Stimulated activated naive CD8-positive, alpha-beta T cell treated with anti-CD3 and anti-CD28 coated beads, Interleukin-15, Interleukin-2, amounts not matched to agents 100 ng/mL and 50 ng/mL, for 24 hours (primary cell): ENCODE results near the gene TMEM259.
A peak's percentile ranks its signal among the peaks of the same experiment; 100 is the strongest.

Experiments used
- H3K27ac Mint-ChIP-seq: one replicate; pipeline ENCODE4 v1.8.0; 2021; ENCODE audit warnings: mild to moderate bottlenecking, mixed read lengths
- H3K27me3 Mint-ChIP-seq: one replicate; pipeline ENCODE4 v1.8.0; 2021; ENCODE audit warnings: mixed read lengths
- H3K36me3 Mint-ChIP-seq: one replicate; pipeline ENCODE4 v1.8.0; 2021; ENCODE audit warnings: low read depth, mixed read lengths
- H3K4me1 Mint-ChIP-seq: one replicate; pipeline ENCODE4 v1.8.0; 2021; ENCODE audit warnings: low read depth, mixed read lengths
- H3K4me3 Mint-ChIP-seq: one replicate; pipeline ENCODE4 v1.8.0; 2021; ENCODE audit warnings: mild to moderate bottlenecking, mixed read lengths
- H3K9me3 Mint-ChIP-seq: one replicate; pipeline ENCODE4 v1.8.0; 2021; ENCODE audit warnings: mixed read lengths

The TMEM259 gene

DNA sequence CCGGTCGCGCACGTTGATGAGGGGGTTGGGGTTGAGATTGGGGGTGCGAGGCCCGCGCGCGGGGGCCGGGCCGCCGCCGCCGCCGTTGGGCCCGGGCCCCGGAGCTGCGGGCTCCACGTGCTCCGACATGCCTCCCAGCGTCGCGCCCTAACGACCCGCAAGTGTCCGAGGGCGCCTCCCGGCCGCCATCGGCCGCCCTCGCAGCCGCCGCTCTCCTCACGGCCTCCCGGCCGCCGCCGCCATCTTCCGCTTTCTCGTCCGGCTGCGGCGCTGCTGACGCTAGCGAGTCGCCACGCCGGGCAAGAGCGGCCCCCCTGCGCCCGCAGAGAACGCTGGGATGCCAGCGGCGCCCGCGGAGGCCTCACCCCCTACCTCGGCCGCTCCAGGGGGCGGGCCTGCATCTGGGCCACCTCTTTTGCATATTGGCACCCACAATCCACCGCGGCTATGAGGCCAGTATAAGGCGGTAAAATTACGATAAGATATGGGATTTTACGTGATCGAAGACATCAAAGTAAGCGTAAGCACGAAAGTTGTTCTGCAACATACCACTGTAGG is at the start of gene TMEM259:
Gene TMEM259 (minus strand): TSS at position 256 of the 558 bp plus-strand sequence. CDS start 127 bp downstream, at position 129.
- Mint-ChIP-seq H3K36me3 (peaks cover 7% of the 10 kb centered on the region), H3K4me3 (peak within 1 kb of the TSS; percentile 93), H3K27ac (peak within 1 kb of the TSS; percentile 99), H3K9me3 (no peaks in the 10 kb centered on the region), H3K4me1 (peaks cover 44% of the 10 kb centered on the region), H3K27me3 (no peaks in the 10 kb centered on the region)

DNA sequence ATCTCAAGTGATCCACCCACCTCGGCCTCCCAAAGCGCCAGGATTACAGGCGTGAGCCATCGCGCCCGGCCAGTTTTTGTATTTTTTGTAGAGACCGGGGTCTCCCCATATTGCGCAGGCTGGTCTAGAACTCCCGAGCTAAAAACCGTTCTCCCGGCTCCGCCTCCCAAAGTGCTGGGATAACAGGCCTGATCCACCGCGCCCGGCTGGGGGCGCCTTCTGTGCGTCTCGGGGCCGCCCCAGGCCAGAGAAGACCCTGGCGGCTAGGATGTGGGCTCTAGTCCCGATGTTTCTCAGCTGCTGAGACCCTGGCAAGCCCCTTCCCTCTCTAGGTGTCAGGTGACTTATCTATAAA is 49.6 kb upstream of the TMEM259 start:
- Mint-ChIP-seq H3K9me3 (no peaks in the 10 kb centered on the region), H3K4me1 (peaks cover 56% of the 10 kb centered on the region), H3K27ac (no peak overlapping the region), H3K36me3 (peaks cover 30% of the 10 kb centered on the region), H3K27me3 (no peaks in the 10 kb centered on the region), H3K4me3 (no peak overlapping the region)

DNA sequence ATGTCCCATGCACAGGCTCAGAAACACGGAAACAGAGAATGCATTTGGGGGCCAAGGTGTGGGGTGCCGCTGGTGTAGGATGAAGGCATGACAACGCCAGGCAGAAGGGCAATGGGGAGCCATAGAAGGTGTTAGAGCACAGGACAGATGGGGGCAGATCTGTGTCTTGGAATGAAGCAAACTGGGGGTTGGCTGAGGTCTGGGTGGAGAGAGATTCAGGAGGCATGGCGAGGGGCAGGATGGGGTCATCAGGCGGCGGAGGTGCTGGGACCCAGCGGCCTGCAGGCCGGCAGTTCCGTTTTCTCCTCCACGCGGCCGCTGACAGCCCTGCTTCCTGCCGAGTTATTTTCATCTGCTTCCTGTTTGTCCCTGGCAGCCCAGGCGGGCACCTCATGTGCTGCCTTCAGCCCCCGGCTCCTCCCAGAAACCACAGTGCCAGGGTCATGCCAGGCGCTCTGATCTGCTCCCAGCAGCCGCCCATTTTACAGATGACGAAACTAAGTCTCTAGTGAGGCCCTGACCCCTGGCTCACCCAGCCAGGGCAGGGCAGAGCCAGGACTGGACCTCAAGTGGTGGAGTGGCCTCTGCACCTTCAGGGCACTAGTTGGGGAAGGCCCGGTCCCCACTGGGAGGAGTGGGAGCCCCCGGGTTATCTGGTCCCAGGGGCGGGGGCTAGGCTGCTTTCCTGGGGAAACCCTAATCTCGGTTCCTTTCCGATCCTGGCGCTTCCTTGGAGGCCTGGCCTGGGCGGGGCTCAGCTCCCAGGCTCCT is 48.3 kb upstream of the TMEM259 start:
- H3K4me3 Mint-ChIP-seq = peak overlapping the region; percentile 93
- H3K27ac Mint-ChIP-seq = peak overlapping the region; percentile 97
- H3K4me1 Mint-ChIP-seq = peaks cover 62% of the 10 kb centered on the region
- no peaks in the 10 kb centered on the region for H3K9me3 Mint-ChIP-seq
- no peaks in the 10 kb centered on the region for H3K27me3 Mint-ChIP-seq
- peaks cover 26% of the 10 kb centered on the region for H3K36me3 Mint-ChIP-seq

DNA sequence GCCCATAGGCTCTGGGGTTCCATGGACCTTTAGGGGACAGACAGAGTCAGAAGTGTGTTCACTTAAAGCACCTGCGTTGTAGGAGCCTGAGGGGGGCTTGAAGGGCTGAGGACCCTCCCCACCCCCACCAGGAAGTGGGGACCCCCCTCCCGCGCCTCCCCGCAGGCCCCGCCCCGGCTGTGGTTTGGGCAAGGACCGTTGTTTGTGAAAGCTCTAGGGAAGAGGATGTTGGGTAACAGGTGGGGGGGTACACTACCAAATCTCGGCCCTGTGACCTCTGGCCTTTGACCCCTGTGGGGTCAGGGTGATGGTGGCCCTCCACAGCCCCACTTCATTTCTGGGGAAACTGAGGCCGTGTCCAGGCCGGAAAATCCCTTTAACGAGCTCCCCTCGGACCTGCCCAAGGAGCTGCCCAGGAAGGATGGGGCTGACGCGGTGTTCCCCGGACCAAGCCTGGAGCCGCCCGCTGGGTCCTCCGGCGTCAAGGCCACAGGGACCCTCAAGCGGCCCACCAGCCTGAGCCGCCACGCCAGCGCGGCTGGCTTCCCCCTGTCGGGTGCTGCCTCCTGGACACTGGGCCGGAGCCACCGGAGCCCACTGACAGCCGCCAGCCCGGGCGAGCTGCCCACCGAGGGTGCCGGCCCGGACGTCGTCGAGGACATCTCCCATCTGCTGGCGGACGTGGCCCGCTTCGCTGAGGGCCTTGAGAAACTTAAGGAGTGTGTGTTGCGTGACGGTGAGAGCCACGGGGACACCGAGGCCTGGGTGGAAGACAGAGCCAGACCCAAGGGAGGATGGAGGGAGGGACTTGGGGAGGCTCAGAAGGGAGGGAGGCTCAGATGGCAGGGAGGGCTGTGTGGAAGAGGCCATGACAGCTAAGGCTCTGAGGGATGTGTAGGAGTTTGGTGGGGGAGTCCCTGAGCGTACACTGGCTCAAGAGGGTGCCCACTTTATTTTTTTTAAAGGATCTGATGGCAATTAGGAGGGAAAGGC is 47.4 kb upstream of the TMEM259 start:
- no peaks in the 10 kb centered on the region for H3K9me3 Mint-ChIP-seq
- H3K27me3 Mint-ChIP-seq = no peaks in the 10 kb centered on the region
- peaks cover 54% of the 10 kb centered on the region for H3K4me1 Mint-ChIP-seq
- peaks cover 25% of the 10 kb centered on the region for H3K36me3 Mint-ChIP-seq
- H3K4me3 Mint-ChIP-seq = peak overlapping the region; percentile 93
- peak overlapping the region; percentile 97 for H3K27ac Mint-ChIP-seq

DNA sequence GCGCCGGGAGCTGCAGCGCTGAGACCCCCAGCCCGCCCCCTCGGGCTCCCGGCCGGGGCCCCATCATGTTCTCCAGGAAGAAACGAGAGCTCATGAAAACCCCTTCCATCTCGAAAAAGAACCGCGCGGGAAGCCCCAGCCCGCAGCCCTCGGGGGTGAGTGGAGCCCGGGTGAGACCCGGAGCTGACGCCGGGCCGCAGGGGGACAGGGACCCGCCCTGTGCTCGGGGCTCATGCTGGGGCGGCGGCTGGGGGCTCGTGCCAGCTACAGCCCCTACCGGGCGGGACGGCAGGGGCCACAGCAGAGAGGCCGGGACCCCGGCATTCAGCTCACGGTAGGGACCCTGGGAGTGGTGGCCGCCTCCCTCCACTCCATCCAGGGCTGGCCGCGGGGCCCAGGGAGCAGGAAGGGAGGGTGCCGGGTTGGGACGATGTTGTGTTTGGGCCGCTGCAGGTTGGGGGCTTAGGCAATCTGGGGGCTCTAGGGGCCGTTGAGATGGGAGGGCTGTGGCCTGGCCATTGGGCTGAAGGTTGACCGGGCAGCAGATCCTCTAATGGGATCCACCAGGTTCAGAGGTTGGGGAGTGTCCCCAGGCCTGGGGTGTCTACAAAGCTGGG is 46.5 kb upstream of the TMEM259 start:
- H3K27ac Mint-ChIP-seq = peak overlapping the region; percentile 76
- peaks cover 46% of the 10 kb centered on the region for H3K4me1 Mint-ChIP-seq
- peak overlapping the region; percentile 93 for H3K4me3 Mint-ChIP-seq
- peaks cover 18% of the 10 kb centered on the region for H3K36me3 Mint-ChIP-seq
- no peaks in the 10 kb centered on the region for H3K9me3 Mint-ChIP-seq
- no peaks in the 10 kb centered on the region for H3K27me3 Mint-ChIP-seq

DNA sequence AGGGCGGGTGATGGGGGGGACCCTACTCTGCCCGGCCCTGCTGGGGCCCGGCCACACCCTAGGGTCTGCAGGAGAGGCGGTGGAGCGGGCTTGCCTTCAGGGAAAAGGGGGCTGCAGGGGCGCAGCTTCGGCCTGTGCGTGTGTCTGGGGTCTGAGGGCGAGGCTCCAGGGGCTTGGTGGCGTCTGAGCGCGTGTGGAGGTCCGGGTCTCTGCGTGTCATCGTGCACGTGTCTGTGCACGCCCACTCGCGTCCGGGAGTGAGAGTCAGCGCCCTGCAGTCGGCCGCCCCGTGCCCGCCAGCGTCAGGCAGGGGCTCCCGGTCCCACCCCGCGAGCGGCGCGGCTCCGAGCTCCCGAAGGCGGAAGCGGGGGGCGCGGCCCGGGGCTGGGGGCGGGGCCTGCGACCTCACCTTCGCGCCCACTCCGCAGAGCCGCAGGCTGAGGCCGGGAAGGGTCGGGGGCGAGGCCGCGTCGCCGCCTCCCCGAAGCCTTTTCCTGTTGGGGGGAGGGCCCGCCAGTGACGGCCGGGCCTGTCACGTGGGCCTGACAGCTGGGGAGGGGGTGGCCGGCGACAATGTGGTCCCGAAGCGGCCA is 45.9 kb upstream of the TMEM259 start, which contains the start of gene ARHGAP45:
Gene ARHGAP45 (plus strand): TSS at position 420 of the 593 bp plus-strand sequence. CDS start 239 bp downstream, outside the sequence.
- Mint-ChIP-seq H3K27me3 (no peaks in the 10 kb centered on the region), H3K36me3 (peaks cover 14% of the 10 kb centered on the region), H3K27ac (peak within 1 kb of the TSS; percentile 76), H3K9me3 (no peaks in the 10 kb centered on the region), H3K4me1 (peaks cover 40% of the 10 kb centered on the region), H3K4me3 (peak within 1 kb of the TSS; percentile 93)

DNA sequence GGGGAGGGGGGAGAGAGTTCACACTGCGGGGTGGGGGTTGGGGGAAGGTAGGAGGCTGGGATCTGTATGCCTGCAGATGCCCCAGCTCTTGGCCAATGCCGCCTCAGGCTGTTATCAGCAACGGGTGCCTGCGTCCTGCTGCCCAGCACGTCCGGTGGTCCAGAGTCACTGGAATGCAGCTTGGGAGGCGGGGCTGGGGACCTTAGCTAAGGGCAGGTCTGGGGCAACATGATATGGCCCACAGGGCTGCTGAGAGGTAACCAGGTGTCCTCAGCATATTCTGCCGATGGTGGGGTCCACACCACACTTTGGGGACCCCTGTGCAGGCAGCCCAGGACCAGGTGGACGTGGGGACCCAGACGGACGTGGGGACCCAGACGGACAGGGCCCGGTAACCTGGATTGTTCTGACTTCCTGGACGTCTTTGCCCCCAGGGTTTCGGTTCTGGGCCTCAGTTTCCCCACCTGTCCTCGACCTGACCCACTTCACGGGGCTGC is 45.4 kb upstream of the TMEM259 start:
- H3K27ac Mint-ChIP-seq = no peak overlapping the region
- peak overlapping the region; percentile 57 for H3K4me3 Mint-ChIP-seq

DNA sequence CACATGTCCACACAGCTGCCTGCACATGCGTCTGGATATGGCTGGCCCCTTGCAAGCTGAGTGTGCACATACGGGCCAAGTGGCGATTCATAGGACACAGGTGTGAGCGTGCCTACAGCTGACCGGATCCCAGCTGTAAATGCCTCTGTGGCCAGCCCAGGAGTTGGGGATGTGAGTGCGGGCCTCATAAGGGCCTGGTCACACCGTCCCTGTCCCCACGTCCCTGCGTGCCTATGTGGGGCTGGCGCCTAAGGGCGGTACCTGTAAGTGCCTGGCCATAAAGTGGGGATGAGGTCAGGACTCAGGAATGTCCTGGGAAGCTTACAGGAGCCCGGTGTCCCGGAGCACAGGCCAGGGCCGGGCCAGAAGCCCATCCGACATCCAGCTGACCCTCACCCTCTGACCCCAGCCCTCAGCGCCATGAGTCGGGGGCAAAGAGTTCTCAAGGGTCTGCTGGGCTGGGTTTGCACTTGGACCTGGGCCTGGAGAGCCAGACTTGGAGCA is 44.7 kb upstream of the TMEM259 start:
- H3K36me3 Mint-ChIP-seq = peaks cover 11% of the 10 kb centered on the region
- no peaks in the 10 kb centered on the region for H3K9me3 Mint-ChIP-seq
- H3K27me3 Mint-ChIP-seq = no peaks in the 10 kb centered on the region
- no peak overlapping the region for H3K27ac Mint-ChIP-seq
- peaks cover 36% of the 10 kb centered on the region for H3K4me1 Mint-ChIP-seq
- peak overlapping the region; percentile 27 for H3K4me3 Mint-ChIP-seq

More for the DNA sequence above, 45.4 kb upstream of the TMEM259 start:
- peaks cover 11% of the 10 kb centered on the region for H3K36me3 Mint-ChIP-seq
- peaks cover 36% of the 10 kb centered on the region for H3K4me1 Mint-ChIP-seq
- H3K9me3 Mint-ChIP-seq = no peaks in the 10 kb centered on the region
- H3K27me3 Mint-ChIP-seq = no peaks in the 10 kb centered on the region

DNA sequence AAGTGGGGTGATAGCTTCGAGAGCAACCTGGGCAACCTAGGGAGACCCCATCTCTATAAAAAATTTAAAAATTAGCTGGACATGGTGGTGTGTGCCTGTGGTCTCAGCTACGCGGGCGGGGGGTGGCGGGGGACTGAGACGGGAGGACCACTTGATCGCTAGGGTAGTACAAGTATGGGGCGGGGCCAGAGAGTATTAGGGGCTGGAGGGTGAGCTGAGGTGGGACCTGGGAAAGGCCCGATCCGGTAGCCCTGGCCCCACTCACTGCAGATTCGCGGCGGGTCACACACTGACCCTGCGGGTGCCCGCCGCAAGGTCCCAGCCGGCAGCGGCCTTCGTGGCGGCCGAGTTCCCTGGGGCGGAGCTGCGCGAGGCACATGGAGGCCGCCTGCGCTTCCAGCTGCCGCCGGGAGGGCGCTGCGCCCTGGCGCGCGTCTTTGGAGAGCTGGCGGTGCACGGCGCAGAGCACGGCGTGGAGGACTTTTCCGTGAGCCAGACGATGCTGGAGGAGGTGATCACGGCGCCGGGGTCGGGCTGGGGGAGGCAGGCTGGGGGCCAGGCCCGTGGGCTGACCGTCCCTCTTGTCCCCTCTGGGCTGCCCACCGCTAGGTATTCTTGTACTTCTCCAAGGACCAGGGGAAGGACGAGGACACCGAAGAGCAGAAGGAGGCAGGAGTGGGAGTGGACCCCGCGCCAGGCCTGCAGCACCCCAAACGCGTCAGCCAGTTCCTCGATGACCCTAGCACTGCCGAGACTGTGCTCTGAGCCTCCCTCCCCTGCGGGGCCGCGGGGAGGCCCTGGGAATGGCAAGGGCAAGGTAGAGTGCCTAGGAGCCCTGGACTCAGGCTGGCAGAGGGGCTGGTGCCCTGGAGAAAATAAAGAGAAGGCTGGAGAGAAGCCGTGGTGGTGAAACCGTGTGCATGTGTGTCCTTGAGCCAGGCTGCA is 44.0 kb upstream of the TMEM259 start:
- no peaks in the 10 kb centered on the region for H3K27me3 Mint-ChIP-seq
- H3K4me1 Mint-ChIP-seq = peaks cover 33% of the 10 kb centered on the region
- H3K9me3 Mint-ChIP-seq = no peaks in the 10 kb centered on the region
- peak overlapping the region; percentile 27 for H3K4me3 Mint-ChIP-seq
- peaks cover 11% of the 10 kb centered on the region for H3K36me3 Mint-ChIP-seq
- no peak overlapping the region for H3K27ac Mint-ChIP-seq

DNA sequence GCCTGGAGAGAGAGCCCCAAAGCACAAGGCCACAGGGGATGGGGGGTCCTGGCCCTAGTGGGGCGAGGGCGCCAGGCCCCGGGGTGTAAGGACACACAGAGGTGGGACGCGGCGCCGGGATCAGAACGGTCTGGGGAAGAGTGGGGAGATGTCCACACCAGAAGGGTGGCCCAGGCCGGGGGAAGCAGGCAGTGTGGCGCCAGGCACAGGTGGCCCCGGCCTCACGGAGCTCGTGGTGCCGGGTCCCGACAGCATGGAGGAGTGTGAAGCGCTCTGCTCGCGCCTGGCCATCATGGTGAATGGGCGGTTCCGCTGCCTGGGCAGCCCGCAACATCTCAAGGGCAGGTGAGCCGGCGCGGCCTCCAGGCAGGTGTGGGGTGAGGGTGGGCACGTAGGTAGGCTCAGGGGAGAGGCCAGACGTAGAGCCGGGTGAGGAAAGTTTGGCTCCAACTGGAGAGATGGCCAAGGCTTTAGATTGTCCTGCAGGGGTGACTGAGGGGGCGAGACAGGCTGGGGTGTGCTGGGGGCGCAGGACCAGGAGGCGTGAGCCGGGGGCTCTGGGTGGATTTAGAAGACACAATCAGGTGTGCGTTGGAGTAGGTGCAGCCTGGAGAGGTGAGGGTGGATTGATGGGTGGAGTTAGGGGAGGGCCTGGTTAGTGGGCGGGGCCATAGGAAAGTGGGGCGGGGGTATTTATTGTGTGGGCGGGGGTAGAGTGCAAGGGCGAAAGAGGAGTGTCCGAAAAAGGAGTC is 43.2 kb upstream of the TMEM259 start:
- Mint-ChIP-seq H3K4me3 (no peak overlapping the region), H3K9me3 (no peaks in the 10 kb centered on the region), H3K36me3 (peaks cover 6% of the 10 kb centered on the region), H3K4me1 (peaks cover 24% of the 10 kb centered on the region), H3K27ac (no peak overlapping the region), H3K27me3 (no peaks in the 10 kb centered on the region)

DNA sequence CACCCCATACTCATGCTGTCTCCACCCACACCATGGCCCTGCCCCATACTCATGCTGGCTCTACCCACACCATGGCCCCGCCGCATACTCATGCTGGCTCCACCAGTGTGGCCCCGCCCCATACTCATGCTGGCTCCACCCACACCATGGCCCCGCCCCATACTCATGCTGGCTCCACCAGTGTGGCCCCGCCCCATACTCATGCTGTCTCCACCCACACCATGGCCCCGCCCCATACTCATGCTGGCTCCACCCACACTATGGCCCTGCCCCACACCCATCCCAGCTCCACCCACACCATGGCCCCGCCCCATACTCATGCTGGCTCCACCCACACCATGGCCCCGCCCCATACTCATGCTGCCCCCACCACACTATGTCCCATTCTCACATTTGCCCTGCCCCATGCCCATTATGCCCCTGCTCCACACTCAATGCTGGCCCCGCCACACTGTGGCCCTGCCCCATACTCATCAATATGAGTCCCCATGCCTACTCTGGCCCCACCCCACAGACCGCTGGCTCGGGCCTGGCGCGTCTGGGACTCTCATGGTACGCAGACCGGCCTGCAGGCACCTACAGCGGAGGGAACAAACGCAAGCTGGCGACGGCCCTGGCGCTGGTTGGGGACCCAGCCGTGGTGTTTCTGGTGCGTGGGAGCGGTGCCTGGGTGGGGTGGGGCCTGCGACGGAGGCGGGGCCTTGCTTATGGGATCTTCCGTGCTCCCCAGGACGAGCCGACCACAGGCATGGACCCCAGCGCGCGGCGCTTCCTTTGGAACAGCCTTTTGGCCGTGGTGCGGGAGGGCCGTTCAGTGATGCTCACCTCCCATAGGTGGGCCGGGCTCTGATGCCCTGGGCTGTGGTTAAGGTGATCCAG is 42.3 kb upstream of the TMEM259 start:
- no peaks in the 10 kb centered on the region for H3K9me3 Mint-ChIP-seq
- no peaks in the 10 kb centered on the region for H3K36me3 Mint-ChIP-seq
- H3K27ac Mint-ChIP-seq = no peak overlapping the region
- peaks cover 20% of the 10 kb centered on the region for H3K4me1 Mint-ChIP-seq
- H3K27me3 Mint-ChIP-seq = no peaks in the 10 kb centered on the region
- no peak overlapping the region for H3K4me3 Mint-ChIP-seq
